Tibial nerve (tissue), 4 donors: ENCODE measurements around the gene TSC22D4. TPM values are rescaled to one million over a fixed set of nuclear protein-coding genes. Genes with fewer than 3 reads are reported as not detected.
"Not testable (repeated sequence)": the region's sequence is repeated elsewhere in the genome, so short reads cannot be mapped to it uniquely, and the experiment has no call there.

ENCODE experiments used
- DNase-seq, 2 donors: peaks; one replicate each; pipeline ENCODE4 v3.0.0-alpha.2; 2019; ENCODE audit warnings: low spot score in 2 of 2
- H3K27ac ChIP-seq, 4 donors: fragments of 200-600 bp; sonication (generic) in 3 of 4; one replicate each; pipeline ENCODE4 v1.5.1; 2017 to 2019; ENCODE audit warnings: mild to moderate bottlenecking in 1 of 4
- H3K27me3 ChIP-seq, 2 donors: fragments of 200-600 bp; sonication (generic) in 1 of 2; one replicate each; pipeline versions ENCODE4 v1.5.1 to v1.6.0; 2017 to 2019
- H3K36me3 ChIP-seq, 3 donors: fragments of 200-600 bp; sonication (generic); one replicate each; pipeline ENCODE4 v1.5.1; 2018 to 2019
- H3K4me1 ChIP-seq, 4 donors: fragments of 200-600 bp; sonication (generic) in 3 of 4; one replicate each; pipeline ENCODE4 v1.5.1; 2017 to 2019
- H3K4me3 ChIP-seq, 4 donors: fragments of 200-600 bp; sonication (generic) in 3 of 4; one replicate each; pipeline ENCODE4 v1.5.1; 2017 to 2019; ENCODE audit warnings: mild to moderate bottlenecking in 1 of 4, moderate library complexity in 1 of 4
- H3K9me3 ChIP-seq, 4 donors: fragments of 200-600 bp; sonication (generic) in 3 of 4; one replicate each; pipeline ENCODE4 v1.5.1; 2017 to 2019
- CTCF ChIP-seq, 5 experiments: fragments of 200-600 bp in 3 of 5; fragments of 450-650 bp in 2 of 5; sonication (generic) in 3 of 5; IDR thresholded peaks; one replicate each; pipeline ENCODE4 v1.5.1; 2016 to 2019; ENCODE audit warnings: antibody characterized with exemption in 5 of 5, mild to moderate bottlenecking in 3 of 5, moderate library complexity in 2 of 5
- EP300 ChIP-seq, 2 donors: sonication (generic); formaldehyde crosslinking; IDR thresholded peaks; one replicate each; pipeline ENCODE4 v1.6.1; 2017; ENCODE audit warnings: antibody characterized with exemption in 2 of 2, mild to moderate bottlenecking in 1 of 2
- POLR2A ChIP-seq, 2 donors: fragments of 450-650 bp; IDR thresholded peaks; one replicate each; pipeline ENCODE4 v1.6.1; 2017; ENCODE audit warnings: antibody characterized with exemption in 2 of 2, mild to moderate bottlenecking in 2 of 2, moderate library complexity in 2 of 2
- WGBS, 2 donors: methylation state at CpG; one replicate each; pipeline ENCODE4 v1.1.5; 2018; 5-methylcytosine and 5-hydroxymethylcytosine counted together
- total RNA-seq, 4 donors: library from RNA; depleted of rRNA; stranded (reverse); fragments of >200 nt; gene quantifications; one replicate each; pipeline ENCODE4 v1.1.0, GENCODE V29; 2016

TSC22D4 gene
- 100 to 1,000 TPM; 154 to 224 (median 188) TPM for total RNA-seq

- peak in 1 of 5 experiments; percentile 39 for TF ChIP-seq CTCF (IDR thresholded peaks at IDR 0.05)
- TF ChIP-seq EP300 (IDR thresholded peaks at IDR 0.05) = peak; percentile 68 to 98
- TF ChIP-seq POLR2A (IDR thresholded peaks at IDR 0.05) = peak; percentile 77 to 95
- 0 to 1% methylated on average over 16 to 25 of the region's 27 CpGs for WGBS, 2 donors
- peak; percentile 91 to 95 for DNase-seq
- Histone ChIP-seq H3K27ac (peak within 1 kb of the TSS; percentile 88 to 98 (median 94)), H3K9me3 (no peaks in the 10 kb centered on the region), H3K27me3 (no peaks in the 10 kb centered on the region), H3K4me3 (peak within 1 kb of the TSS; percentile 84 to 99 (median 92)), H3K4me1 (peaks cover 0 to 70% (median 49%) of the 10 kb centered on the region in 4 donors), H3K36me3 (peaks cover 0 to 20% (median 0%) of the 10 kb centered on the region in 3 donors)
Measured at GRCh38 chr7:100478958-100479660, at the start of gene TSC22D4. TSS of gene TSC22D4 (minus strand) at chr7:100479214. CDS start at chr7:100478038, 1,176 bp downstream.

GRCh38 chr7:100528108-100528866, 49.3 kb upstream of the TSC22D4 start:
- not testable (repeated sequence) for H3K4me1 ChIP-seq, H3K9me3 ChIP-seq

GRCh38 chr7:100523192-100523591, 44.2 kb upstream of the TSC22D4 start:
- not testable (repeated sequence) for H3K9me3 ChIP-seq, DNase-seq, H3K36me3 ChIP-seq, H3K27me3 ChIP-seq, H3K27ac ChIP-seq, H3K4me1 ChIP-seq, H3K4me3 ChIP-seq
- no CpG with 5 or more reads among the region's 34 CpGs for WGBS, 2 donors

More at GRCh38 chr7:100528108-100528866, 49.3 kb upstream of the TSC22D4 start:
- DNase-seq, H3K36me3 ChIP-seq, H3K4me3 ChIP-seq, H3K27ac ChIP-seq, H3K27me3 ChIP-seq: not testable (repeated sequence)
- whole genome bisulfite sequencing, 2 donors = 78 to 84% methylated on average over 12 of the region's 12 CpGs

- not testable (repeated sequence) for H3K4me1 ChIP-seq, H3K4me3 ChIP-seq, H3K9me3 ChIP-seq, H3K27ac ChIP-seq, H3K27me3 ChIP-seq, H3K36me3 ChIP-seq
- peak in 1 of 2 donors; percentile 40 for DNase-seq
- WGBS, 2 donors = 62 to 66% methylated on average over 2 of the region's 3 CpGs
Measured at GRCh38 chr7:100521909-100522593, 43.0 kb upstream of the TSC22D4 start.

GRCh38 chr7:100521076-100521475, 42.1 kb upstream of the TSC22D4 start:
- 90 to 98% methylated on average over 2 of the region's 2 CpGs for WGBS, 2 donors
- peaks cover 0 to 10% (median 4%) of the 10 kb centered on the region in 4 donors for H3K4me1 ChIP-seq
- H3K4me3 ChIP-seq = no peak overlapping the region
- TF ChIP-seq POLR2A (IDR thresholded peaks at IDR 0.05) (no peak), EP300 (IDR thresholded peaks at IDR 0.05) (no peak), CTCF (IDR thresholded peaks at IDR 0.05) (no peak)
- no peak overlapping the region for H3K27ac ChIP-seq
- no peak for DNase-seq
- no peaks in the 10 kb centered on the region for H3K36me3 ChIP-seq
- H3K27me3 ChIP-seq = no peaks in the 10 kb centered on the region
- no peaks in the 10 kb centered on the region for H3K9me3 ChIP-seq

- H3K27me3 ChIP-seq = no peaks in the 10 kb centered on the region
- no peaks in the 10 kb centered on the region for H3K9me3 ChIP-seq
- H3K4me3 ChIP-seq = no peak overlapping the region
- 13 to 18% methylated on average over 1 of the region's 1 CpG for WGBS, 2 donors
- TF ChIP-seq EP300 (IDR thresholded peaks at IDR 0.05) = no peak
- no peak for TF ChIP-seq CTCF (IDR thresholded peaks at IDR 0.05)
- peaks cover 0 to 20% (median 11%) of the 10 kb centered on the region in 4 donors for H3K4me1 ChIP-seq
- H3K36me3 ChIP-seq = no peaks in the 10 kb centered on the region
- no peak overlapping the region for H3K27ac ChIP-seq
- DNase-seq = no peak
Measured at GRCh38 chr7:100520138-100520537, 41.1 kb upstream of the TSC22D4 start.
